HEK293 (cell line): ENCODE results near the gene EEF1AKMT3.
A peak's percentile ranks its signal among the peaks of the same experiment; 100 is the strongest.

ENCODE experiments used
- ATF2 ChIP-seq: fragments of 450-650 bp; formaldehyde crosslinking; IDR thresholded peaks from 2 replicates; pipeline ENCODE4 v1.5.1; 2016; ENCODE audit warnings: missing biosample characterization, missing genetic modification characterization, low read depth
- FEZF1 ChIP-seq: fragments of 450-650 bp; formaldehyde crosslinking; IDR thresholded peaks from 2 replicates; pipeline ENCODE4 v1.5.1; 2016; ENCODE audit warnings: missing biosample characterization, missing genetic modification characterization
- PRDM10 ChIP-seq: fragments of 450-650 bp; formaldehyde crosslinking; IDR thresholded peaks from 2 replicates; pipeline ENCODE4 v1.5.1; 2016; ENCODE audit warnings: missing biosample characterization, missing genetic modification characterization
- REPIN1 ChIP-seq: fragments of 450-650 bp; formaldehyde crosslinking; IDR thresholded peaks from 2 replicates; pipeline ENCODE4 v1.5.1; 2017; ENCODE audit warnings: missing biosample characterization, missing genetic modification characterization, low read depth
- ZBTB8A ChIP-seq: fragments of 450-650 bp; formaldehyde crosslinking; IDR thresholded peaks from 2 replicates; pipeline ENCODE4 v1.5.1; 2016; ENCODE audit warnings: missing biosample characterization, missing genetic modification characterization
- ZNF121 ChIP-seq: fragments of 450-650 bp; formaldehyde crosslinking; IDR thresholded peaks from 2 replicates; pipeline ENCODE4 v1.5.1; 2016; ENCODE audit warnings: missing biosample characterization, missing genetic modification characterization
- ZNF148 ChIP-seq: fragments of 450-650 bp; formaldehyde crosslinking; IDR thresholded peaks from 2 replicates; pipeline ENCODE4 v1.5.0; 2017; ENCODE audit warnings: missing biosample characterization, missing genetic modification characterization, borderline replicate concordance
- ZNF175 ChIP-seq: fragments of 450-650 bp; formaldehyde crosslinking; IDR thresholded peaks from 2 replicates; pipeline ENCODE4 v1.5.1; 2016; ENCODE audit warnings: missing biosample characterization, missing genetic modification characterization
- ZNF18 ChIP-seq: fragments of 450-650 bp; formaldehyde crosslinking; IDR thresholded peaks from 2 replicates; pipeline ENCODE4 v1.5.1; 2016; ENCODE audit warnings: missing biosample characterization, missing genetic modification characterization
- ZNF184 ChIP-seq: fragments of 450-650 bp; IDR thresholded peaks from 2 replicates; pipeline ENCODE4 v1.5.1; 2018; ENCODE audit warnings: missing biosample characterization, mild to moderate bottlenecking, missing genetic modification characterization
- ZNF221 ChIP-seq: fragments of 450-650 bp; formaldehyde crosslinking; IDR thresholded peaks from 2 replicates; pipeline ENCODE4 v1.5.1; 2017; ENCODE audit warnings: missing biosample characterization, missing genetic modification characterization, borderline replicate concordance
- ZNF280D ChIP-seq: fragments of 450-650 bp; formaldehyde crosslinking; IDR thresholded peaks from 2 replicates; pipeline ENCODE4 v1.5.1; 2016; ENCODE audit warnings: missing biosample characterization, missing genetic modification characterization
- ZNF292 ChIP-seq: fragments of 450-650 bp; formaldehyde crosslinking; IDR thresholded peaks from 2 replicates; pipeline ENCODE4 v1.5.1; 2016; ENCODE audit warnings: low read depth, missing biosample characterization, missing genetic modification characterization, borderline replicate concordance
- ZNF37A ChIP-seq: fragments of 450-650 bp; IDR thresholded peaks from 2 replicates; pipeline ENCODE4 v1.5.1; 2018; ENCODE audit warnings: missing biosample characterization, missing genetic modification characterization
- ZNF426 ChIP-seq: fragments of 450-650 bp; formaldehyde crosslinking; IDR thresholded peaks from 2 replicates; pipeline ENCODE4 v1.5.1; 2017; ENCODE audit warnings: missing biosample characterization, missing genetic modification characterization, mild to moderate bottlenecking, inconsistent platforms, moderate library complexity
- ZNF449 ChIP-seq: fragments of 450-650 bp; formaldehyde crosslinking; IDR thresholded peaks from 2 replicates; pipeline ENCODE4 v1.5.1; 2017; ENCODE audit warnings: missing biosample characterization, mild to moderate bottlenecking, missing genetic modification characterization, moderate library complexity
- ZNF529 ChIP-seq: fragments of 450-650 bp; formaldehyde crosslinking; IDR thresholded peaks from 2 replicates; pipeline ENCODE4 v1.5.1; 2017; ENCODE audit warnings: missing genetic modification characterization, missing biosample characterization; ENCODE audit not compliant: insufficient replicate concordance
- ZNF692 ChIP-seq: fragments of 450-650 bp; formaldehyde crosslinking; IDR thresholded peaks from 2 replicates; pipeline ENCODE4 v1.5.1; 2016; ENCODE audit warnings: missing biosample characterization, missing genetic modification characterization
- ZNF785 ChIP-seq: fragments of 450-650 bp; formaldehyde crosslinking; IDR thresholded peaks from 2 replicates; pipeline ENCODE4 v1.5.1; 2016; ENCODE audit warnings: missing biosample characterization, missing genetic modification characterization
- ZXDB ChIP-seq: fragments of 450-650 bp; formaldehyde crosslinking; IDR thresholded peaks from 2 replicates; pipeline ENCODE4 v1.5.1; 2016; ENCODE audit warnings: missing biosample characterization, missing genetic modification characterization
- TF ChIP-seq, protein P1 (sequence below): fragments of 450-650 bp; formaldehyde crosslinking; IDR thresholded peaks from 2 replicates; pipeline ENCODE4 v1.5.1; 2016; ENCODE audit warnings: missing biosample characterization, missing genetic modification characterization

Gene EEF1AKMT3

GRCh38 chr12:57754411-57755193 lies 17.8 kb upstream of the EEF1AKMT3 start, which contains the start of gene MARCHF9 (continued):
- TF ChIP-seq ZBTB8A (tag by site-specific recombination) (peak; percentile 51; the same call in 1 of the 2 replicates), ZNF121 (tag by site-specific recombination) (no peak), ZNF175 (no peak), ATF2 (tag by site-specific recombination) (no peak), ZNF148 (no peak), ZNF449 (tag by site-specific recombination) (no peak), ZNF426 (tag by site-specific recombination) (no peak), ZNF292 (no peak), ZNF692 (tag by site-specific recombination) (peak; percentile 45; the same call in 1 of the 2 replicates), ZXDB (tag by site-specific recombination) (peak; percentile 93), ZNF529 (tag by site-specific recombination) (no peak), ZNF280D (tag by site-specific recombination) (no peak), REPIN1 (tag by site-specific recombination) (0 out of 2 replicates have a peak, but pooled peaks have one; percentile 60), ZNF184 (tag by site-specific recombination) (no peak), ZNF18 (tag by site-specific recombination) (peak; percentile 97), PRDM10 (tag by site-specific recombination) (peak; percentile 92), ZNF221 (tag by site-specific recombination) (no peak), FEZF1 (tag by site-specific recombination) (peak; percentile 36; the same call in 1 of the 2 replicates), ZNF785 (tag by site-specific recombination) (no peak), ZNF37A (tag by site-specific recombination) (no peak)
- TF ChIP-seq, protein P1, sequence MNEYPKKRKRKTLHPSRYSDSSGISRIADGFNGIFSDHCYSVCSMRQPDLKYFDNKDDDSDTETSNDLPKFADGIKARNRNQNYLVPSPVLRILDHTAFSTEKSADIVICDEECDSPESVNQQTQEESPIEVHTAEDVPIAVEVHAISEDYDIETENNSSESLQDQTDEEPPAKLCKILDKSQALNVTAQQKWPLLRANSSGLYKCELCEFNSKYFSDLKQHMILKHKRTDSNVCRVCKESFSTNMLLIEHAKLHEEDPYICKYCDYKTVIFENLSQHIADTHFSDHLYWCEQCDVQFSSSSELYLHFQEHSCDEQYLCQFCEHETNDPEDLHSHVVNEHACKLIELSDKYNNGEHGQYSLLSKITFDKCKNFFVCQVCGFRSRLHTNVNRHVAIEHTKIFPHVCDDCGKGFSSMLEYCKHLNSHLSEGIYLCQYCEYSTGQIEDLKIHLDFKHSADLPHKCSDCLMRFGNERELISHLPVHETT (tag by site-specific recombination) = no peak
